AG04450 (cell line): ENCODE data around the gene ASPDH. TPM values are rescaled to one million over a fixed set of nuclear protein-coding genes. Genes with fewer than 3 reads are reported as not detected.

Source experiments
- CTCF ChIA-PET: fragments of 300-600, 350-600 bp; formaldehyde crosslinking; extraction: SDS; loops from one replicate; lab custom pipeline; 2022; ENCODE audit warnings: antibody characterized with exemption, inconsistent platforms; lab: Charles Lee
- POLR2A ChIA-PET: fragments of 350-600 bp; formaldehyde crosslinking; extraction: SDS; loops from one replicate; lab custom pipeline; 2021; ENCODE audit warnings: antibody characterized with exemption, inconsistent platforms; lab: Yijun Ruan, JAX
- DNase-seq: peaks from one replicate; pipeline ENCODE4 v3.0.0-alpha.2; 2011; ENCODE audit warnings: low read depth, low spot score
- H3K27ac ChIP-seq: one replicate; pipeline ENCODE4 v1.5.1; 2012; ENCODE audit warnings: low read depth, low read length, control low read depth
- H3K27me3 ChIP-seq: one replicate; pipeline ENCODE4 v1.6.0; 2012; ENCODE audit warnings: low read length; ENCODE audit not compliant: control insufficient read depth, insufficient read depth
- H3K4me3 ChIP-seq: 2 replicates; pipeline ENCODE4 v1.5.1; 2011; ENCODE audit warnings: mild to moderate bottlenecking, low read depth, low read length, control low read depth
- H3K9me3 ChIP-seq: 2 replicates; pipeline ENCODE4 v1.5.1; 2012; ENCODE audit warnings: low read length; ENCODE audit not compliant: control insufficient read depth, insufficient read depth
- CTCF ChIP-seq: IDR thresholded peaks from 2 replicates; pipeline ENCODE4 v1.5.1; 2011; ENCODE audit warnings: low read depth, low read length, control low read depth, inconsistent platforms
- polyA plus RNA-seq: library from polyadenylated mRNA; depleted of rRNA; stranded (reverse); fragments of >200 nt; gene quantifications from 2 replicates; pipeline ENCODE4 v1.2.3, GENCODE V29; 2011

Gene ASPDH
- polyA plus RNA-seq, 1 experiment = not detected

DNA sequence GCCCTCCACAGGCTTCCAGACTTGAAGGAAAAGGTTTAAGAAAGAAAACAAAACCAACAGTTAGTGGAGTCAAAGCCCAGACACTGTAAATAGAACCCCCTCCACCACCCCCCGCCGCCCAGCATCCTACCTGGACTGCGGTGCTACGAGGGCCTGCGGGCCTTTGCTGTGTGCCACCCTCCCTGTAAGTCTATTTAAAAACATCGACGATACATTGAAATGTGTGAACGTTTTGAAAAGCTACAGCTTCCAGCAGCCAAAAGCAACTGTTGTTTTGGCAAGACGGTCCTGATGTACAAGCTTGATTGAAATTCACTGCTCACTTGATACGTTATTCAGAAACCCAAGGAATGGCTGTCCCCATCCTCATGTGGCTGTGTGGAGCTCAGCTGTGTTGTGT is 30.8 kb downstream of the ASPDH start:
- peaks cover 10% of the 10 kb centered on the region for H3K9me3 ChIP-seq
- ChIA-PET POLR2A (no interaction called here), CTCF (no interaction called here)
- H3K27me3 ChIP-seq = peaks cover 4% of the 10 kb centered on the region
- TF ChIP-seq CTCF = no peak
- DNase-seq = no peak
- no peak overlapping the region for H3K27ac ChIP-seq
- H3K4me3 ChIP-seq = no peak overlapping the region

DNA sequence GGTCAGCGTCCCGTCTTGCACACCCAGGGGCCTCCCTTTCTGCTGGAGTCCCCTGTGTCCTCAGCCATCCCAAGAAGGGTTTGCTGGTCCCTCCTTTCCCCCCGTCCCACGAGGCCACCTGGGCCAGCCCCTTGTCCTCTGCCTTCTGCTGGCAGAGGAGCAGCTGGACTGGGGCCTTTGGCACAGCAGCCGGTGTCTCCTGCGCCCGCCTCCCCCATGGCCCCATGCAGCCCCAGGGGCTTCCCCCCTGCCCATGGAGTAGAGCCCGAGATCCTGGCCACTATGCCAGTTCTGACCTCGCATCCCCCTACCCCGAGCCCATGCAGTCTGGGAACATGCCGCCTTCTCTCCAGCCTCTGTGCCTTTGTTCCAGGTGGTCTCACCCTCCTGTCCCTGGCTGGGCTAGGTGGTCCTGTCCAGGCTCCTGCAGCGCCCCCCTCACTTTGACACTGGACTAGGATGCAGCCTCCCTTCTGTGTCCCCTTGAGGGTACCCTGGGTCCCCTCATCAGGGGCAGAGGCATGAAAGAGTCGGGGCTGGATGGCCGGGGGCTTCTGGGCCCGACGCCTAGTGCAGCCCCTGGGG is 31.4 kb downstream of the ASPDH start:
- no peak overlapping the region for H3K27ac ChIP-seq
- CTCF ChIA-PET = no interaction called here

DNA sequence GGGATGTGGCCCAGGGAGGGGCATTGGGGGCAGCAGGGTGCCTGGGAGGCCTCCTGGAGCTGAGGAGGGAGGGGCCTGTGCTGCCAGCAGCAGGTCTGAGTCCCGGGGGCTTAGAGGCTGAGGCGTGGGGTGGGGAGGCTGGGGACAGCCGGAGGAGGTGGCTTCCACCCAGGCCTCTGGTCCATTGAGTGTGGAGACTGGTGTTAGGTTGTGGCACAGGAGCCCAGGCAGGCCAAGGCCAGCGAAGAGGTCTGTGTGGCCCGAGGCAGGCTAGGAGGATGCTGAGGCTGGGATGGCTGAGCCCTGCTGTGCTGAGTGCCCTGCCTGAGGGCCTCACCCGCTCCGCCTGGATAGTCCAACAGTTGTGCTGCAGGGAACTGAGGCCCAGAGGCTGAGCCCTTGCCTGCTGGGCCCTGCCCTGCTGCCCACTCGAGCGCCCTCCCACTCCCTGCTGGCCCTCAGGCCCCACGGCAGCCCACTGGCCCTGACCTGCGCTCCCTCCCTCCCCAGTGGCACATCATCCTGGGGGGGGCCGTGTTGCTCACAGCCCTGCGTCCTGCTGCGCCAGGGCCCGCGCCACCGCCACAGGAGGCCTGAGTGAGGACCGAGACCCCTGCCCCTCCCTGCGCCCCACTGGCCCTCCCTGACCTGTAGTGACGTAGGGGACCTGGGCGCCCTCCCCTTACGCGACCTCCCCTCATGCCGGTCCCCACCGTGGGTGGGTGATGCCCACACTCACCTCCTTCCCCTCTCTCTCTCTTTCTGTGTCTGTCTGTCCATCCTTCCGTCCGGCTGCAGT is 32.2 kb downstream of the ASPDH start:
- Histone ChIP-seq H3K9me3 (peaks cover 5% of the 10 kb centered on the region), H3K4me3 (no peak overlapping the region), H3K27ac (no peak overlapping the region), H3K27me3 (no peaks in the 10 kb centered on the region)
- TF ChIP-seq CTCF = no peak
- no peak for DNase-seq
- POLR2A ChIA-PET = no interaction called here
- CTCF ChIA-PET = no interaction called here

More for the DNA sequence above, 31.4 kb downstream of the ASPDH start:
- peaks cover 7% of the 10 kb centered on the region for H3K9me3 ChIP-seq
- POLR2A ChIA-PET = no interaction called here
- no peak overlapping the region for H3K4me3 ChIP-seq
- no peak for TF ChIP-seq CTCF
- peaks cover under 1% of the 10 kb centered on the region for H3K27me3 ChIP-seq
- no peak for DNase-seq

DNA sequence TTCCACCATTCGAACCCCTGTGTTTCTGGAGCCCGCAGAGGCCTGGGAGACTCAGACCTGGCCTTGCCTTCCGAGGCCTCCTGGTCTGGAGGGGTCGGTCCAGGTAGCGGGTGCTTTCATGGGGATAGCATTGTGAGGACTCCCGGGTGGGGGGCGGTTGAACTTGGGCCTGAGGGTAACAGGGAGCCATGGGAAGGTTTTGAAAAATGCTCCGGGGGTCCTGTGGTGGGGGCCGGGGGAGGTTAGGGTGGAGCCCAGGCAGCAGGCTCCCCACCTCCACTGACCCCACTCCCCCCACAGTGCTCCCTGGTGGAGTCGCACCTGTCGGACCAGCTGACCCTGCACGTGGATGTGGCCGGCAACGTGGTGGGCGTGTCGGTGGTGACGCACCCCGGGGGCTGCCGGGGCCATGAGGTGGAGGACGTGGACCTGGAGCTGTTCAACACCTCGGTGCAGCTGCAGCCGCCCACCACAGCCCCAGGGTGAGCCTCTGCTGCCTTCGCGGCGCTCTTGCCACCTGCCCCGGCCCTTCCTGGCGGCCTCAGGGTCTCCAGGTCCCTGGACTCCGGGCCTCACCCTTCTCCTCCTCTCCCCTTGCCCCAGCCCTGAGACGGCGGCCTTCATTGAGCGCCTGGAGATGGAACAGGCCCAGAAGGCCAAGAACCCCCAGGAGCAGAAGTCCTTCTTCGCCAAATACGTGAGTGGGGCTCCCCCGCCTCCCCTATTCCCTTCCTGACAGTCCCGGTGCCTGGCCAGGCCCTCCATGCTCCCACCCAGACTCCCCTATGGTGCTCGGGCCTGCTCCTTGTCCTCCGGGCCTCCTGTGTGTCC is 33.2 kb downstream of the ASPDH start:
- CTCF ChIA-PET = interaction anchor here (1.1 kb wide), 1 partner anchor 123 kb away, joined by 4 read pairs; no protein-coding TSS in a partner anchor
- DNase-seq = no peak
- H3K27me3 ChIP-seq = no peaks in the 10 kb centered on the region
- no peak overlapping the region for H3K27ac ChIP-seq
- no peak for TF ChIP-seq CTCF
- peaks cover 13% of the 10 kb centered on the region for H3K9me3 ChIP-seq
- H3K4me3 ChIP-seq = no peak overlapping the region
- POLR2A ChIA-PET = no interaction called here
